H1 (cell line): Measurements from ENCODE around the gene RNF26. TPM values are rescaled to one million over a fixed set of nuclear protein-coding genes. Genes with fewer than 3 reads are reported as not detected.

Experiments used
- BCL11A ChIP-seq, 2 experiments: IDR thresholded peaks; one replicate each; pipeline ENCODE4 v1.6.1; 2011; ENCODE audit warnings: low read depth in 2 of 2, low read length in 2 of 2, mild to moderate bottlenecking in 2 of 2
- CBX5 ChIP-seq: fragments of 300-800, 300-1000 bp; sonication (generic); IDR thresholded peaks from 2 replicates; pipeline ENCODE4 v1.7.1; 2016; ENCODE audit warnings: antibody characterized with exemption, low read length, low read depth
- CTCF ChIP-seq, 3 experiments: IDR thresholded peaks; 1 replicate in 2 of 3; 2 replicates in 1 of 3; pipeline versions ENCODE4 v1.5.1 to v1.6.1; 2011; ENCODE audit warnings: low read length in 3 of 3, mild to moderate bottlenecking in 3 of 3, inconsistent platforms in 2 of 3, low read depth in 1 of 3, moderate library complexity in 1 of 3; ENCODE audit not compliant: insufficient read depth in 1 of 3; ENCODE audit errors: control extremely low read depth in 1 of 3
- SP1 ChIP-seq: IDR thresholded peaks from 2 replicates; pipeline ENCODE4 v1.6.1; 2011; ENCODE audit warnings: low read depth, low read length
- YY1 ChIP-seq: IDR thresholded peaks from 2 replicates; pipeline ENCODE4 v1.6.1; 2011; ENCODE audit warnings: low read depth, mild to moderate bottlenecking, low read length
- polyA plus RNA-seq, 7 experiments: library from polyadenylated mRNA; depleted of rRNA in 3 of 7; stranded (reverse) in 5 of 7; unstranded in 2 of 7; fragments of >200 nt in 5 of 7; fragments of 200-250 nt in 2 of 7; gene quantifications; 1 replicate in 5 of 7; 2 replicates in 1 of 7; 4 replicates in 1 of 7; pipeline versions ENCODE4 v1.2.1 to v1.2.3, GENCODE V29; 2011 to 2013; ENCODE audit warnings: missing spikeins in 2 of 7, mixed read lengths in 2 of 7
- total RNA-seq: library from RNA; stranded (reverse); fragmentation: NEBNext Ultra II Directional; extraction: Animal tissue kit (Norgen Biotek cat#: 25700); gene quantifications from 2 replicates; pipeline ENCODE4 v1.2.1, GENCODE V29; 2021
- TF ChIP-seq, protein P1 (sequence below): fragments of 300-600 bp; sonication (generic); IDR thresholded peaks from 2 replicates; pipeline ENCODE4 v1.7.1; 2012; ENCODE audit warnings: low read length, moderate library complexity, mild to moderate bottlenecking, inconsistent platforms; ENCODE audit not compliant: insufficient replicate concordance

The RNF26 gene
- total and polyA plus RNA-seq, 2 of the 8 experiments (the other 6 are each of a cell fraction or from before 2014, with no cell fraction given): 82.7 to 84.0 TPM

GRCh38 chr11:119342362-119343130, 8.2 kb downstream of the RNF26 start (continued):
- TF ChIP-seq SP1: no peak
- TF ChIP-seq, protein P1, sequence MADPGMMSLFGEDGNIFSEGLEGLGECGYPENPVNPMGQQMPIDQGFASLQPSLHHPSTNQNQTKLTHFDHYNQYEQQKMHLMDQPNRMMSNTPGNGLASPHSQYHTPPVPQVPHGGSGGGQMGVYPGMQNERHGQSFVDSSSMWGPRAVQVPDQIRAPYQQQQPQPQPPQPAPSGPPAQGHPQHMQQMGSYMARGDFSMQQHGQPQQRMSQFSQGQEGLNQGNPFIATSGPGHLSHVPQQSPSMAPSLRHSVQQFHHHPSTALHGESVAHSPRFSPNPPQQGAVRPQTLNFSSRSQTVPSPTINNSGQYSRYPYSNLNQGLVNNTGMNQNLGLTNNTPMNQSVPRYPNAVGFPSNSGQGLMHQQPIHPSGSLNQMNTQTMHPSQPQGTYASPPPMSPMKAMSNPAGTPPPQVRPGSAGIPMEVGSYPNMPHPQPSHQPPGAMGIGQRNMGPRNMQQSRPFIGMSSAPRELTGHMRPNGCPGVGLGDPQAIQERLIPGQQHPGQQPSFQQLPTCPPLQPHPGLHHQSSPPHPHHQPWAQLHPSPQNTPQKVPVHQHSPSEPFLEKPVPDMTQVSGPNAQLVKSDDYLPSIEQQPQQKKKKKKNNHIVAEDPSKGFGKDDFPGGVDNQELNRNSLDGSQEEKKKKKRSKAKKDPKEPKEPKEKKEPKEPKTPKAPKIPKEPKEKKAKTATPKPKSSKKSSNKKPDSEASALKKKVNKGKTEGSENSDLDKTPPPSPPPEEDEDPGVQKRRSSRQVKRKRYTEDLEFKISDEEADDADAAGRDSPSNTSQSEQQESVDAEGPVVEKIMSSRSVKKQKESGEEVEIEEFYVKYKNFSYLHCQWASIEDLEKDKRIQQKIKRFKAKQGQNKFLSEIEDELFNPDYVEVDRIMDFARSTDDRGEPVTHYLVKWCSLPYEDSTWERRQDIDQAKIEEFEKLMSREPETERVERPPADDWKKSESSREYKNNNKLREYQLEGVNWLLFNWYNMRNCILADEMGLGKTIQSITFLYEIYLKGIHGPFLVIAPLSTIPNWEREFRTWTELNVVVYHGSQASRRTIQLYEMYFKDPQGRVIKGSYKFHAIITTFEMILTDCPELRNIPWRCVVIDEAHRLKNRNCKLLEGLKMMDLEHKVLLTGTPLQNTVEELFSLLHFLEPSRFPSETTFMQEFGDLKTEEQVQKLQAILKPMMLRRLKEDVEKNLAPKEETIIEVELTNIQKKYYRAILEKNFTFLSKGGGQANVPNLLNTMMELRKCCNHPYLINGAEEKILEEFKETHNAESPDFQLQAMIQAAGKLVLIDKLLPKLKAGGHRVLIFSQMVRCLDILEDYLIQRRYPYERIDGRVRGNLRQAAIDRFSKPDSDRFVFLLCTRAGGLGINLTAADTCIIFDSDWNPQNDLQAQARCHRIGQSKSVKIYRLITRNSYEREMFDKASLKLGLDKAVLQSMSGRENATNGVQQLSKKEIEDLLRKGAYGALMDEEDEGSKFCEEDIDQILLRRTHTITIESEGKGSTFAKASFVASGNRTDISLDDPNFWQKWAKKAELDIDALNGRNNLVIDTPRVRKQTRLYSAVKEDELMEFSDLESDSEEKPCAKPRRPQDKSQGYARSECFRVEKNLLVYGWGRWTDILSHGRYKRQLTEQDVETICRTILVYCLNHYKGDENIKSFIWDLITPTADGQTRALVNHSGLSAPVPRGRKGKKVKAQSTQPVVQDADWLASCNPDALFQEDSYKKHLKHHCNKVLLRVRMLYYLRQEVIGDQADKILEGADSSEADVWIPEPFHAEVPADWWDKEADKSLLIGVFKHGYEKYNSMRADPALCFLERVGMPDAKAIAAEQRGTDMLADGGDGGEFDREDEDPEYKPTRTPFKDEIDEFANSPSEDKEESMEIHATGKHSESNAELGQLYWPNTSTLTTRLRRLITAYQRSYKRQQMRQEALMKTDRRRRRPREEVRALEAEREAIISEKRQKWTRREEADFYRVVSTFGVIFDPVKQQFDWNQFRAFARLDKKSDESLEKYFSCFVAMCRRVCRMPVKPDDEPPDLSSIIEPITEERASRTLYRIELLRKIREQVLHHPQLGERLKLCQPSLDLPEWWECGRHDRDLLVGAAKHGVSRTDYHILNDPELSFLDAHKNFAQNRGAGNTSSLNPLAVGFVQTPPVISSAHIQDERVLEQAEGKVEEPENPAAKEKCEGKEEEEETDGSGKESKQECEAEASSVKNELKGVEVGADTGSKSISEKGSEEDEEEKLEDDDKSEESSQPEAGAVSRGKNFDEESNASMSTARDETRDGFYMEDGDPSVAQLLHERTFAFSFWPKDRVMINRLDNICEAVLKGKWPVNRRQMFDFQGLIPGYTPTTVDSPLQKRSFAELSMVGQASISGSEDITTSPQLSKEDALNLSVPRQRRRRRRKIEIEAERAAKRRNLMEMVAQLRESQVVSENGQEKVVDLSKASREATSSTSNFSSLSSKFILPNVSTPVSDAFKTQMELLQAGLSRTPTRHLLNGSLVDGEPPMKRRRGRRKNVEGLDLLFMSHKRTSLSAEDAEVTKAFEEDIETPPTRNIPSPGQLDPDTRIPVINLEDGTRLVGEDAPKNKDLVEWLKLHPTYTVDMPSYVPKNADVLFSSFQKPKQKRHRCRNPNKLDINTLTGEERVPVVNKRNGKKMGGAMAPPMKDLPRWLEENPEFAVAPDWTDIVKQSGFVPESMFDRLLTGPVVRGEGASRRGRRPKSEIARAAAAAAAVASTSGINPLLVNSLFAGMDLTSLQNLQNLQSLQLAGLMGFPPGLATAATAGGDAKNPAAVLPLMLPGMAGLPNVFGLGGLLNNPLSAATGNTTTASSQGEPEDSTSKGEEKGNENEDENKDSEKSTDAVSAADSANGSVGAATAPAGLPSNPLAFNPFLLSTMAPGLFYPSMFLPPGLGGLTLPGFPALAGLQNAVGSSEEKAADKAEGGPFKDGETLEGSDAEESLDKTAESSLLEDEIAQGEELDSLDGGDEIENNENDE: no peak
- TF ChIP-seq CTCF (IDR thresholded peaks at IDR 0.05; ENCODE audit: control extremely low read depth in 1 of 3, insufficient read depth in 1 of 3, low read depth in 1 of 3, low read length in 3 of 3): no peak
- TF ChIP-seq BCL11A (IDR thresholded peaks at IDR 0.05; ENCODE audit: low read depth in 2 of 2, low read length in 2 of 2): no peak
- TF ChIP-seq YY1: no peak
- no peak for TF ChIP-seq CBX5
